HG03520 (cell line): Measurements from ENCODE around the gene LDLRAD3.

Source experiments
- ATAC-seq: cut with Tn5 transposase; IDR thresholded peaks from one replicate; pipeline ENCODE4 v1.9.1; 2021; ENCODE audit warnings: mild to moderate bottlenecking, moderate library complexity; ENCODE audit not compliant: unreplicated experiment

The LDLRAD3 gene

DNA sequence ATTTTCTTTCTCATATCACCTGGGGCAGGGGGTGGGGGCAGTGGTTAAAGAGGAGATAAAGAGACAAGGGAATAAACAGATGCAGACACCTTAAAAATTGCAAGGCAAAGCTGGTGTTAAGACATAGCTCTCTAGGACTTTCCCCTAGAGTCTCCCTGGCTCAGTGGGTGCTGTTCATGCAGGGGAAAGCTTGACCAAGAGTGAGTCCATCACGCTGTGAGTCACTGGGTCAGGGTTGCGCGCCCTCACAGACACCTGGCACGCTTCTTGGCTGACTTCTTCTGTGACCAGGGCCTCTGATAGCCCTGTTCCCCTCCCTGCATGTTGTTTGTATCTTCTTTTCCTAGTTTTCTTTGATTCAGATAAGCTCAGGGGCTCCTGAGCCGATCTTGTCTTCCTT is 313.5 kb downstream of the LDLRAD3 start:
- no peak for ATAC-seq

DNA sequence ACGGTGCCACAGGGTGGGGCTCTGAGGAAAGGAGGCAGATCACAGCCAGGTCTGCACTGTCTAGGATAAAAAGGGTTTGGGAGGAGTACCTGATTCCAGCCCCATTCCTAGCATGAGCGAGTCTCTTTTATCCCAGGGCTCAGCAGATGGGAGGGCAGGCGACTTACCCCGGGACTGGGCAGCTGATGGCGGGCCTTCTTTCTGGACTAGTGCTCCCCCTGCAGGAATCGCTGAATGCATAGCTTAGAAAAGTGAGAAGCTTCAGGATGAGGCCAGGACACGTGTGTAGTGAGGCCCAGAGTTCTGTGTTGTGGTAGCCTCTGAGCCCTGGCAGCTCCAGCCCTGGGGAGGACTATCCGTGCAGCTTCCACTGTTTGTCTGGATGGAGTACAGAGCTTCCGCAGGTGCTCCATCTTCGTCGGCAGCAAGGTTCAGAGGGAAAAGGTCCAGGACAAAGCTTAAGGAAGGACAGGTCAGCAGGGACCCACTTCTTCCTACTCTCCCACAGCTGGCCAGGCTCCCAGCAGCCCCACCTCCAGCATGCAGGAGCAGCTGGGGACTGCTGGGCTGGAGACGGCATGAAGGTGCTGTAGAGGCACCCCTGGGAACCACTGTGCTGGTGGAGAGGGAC is 315.0 kb downstream of the LDLRAD3 start:
- ATAC-seq = no peak

DNA sequence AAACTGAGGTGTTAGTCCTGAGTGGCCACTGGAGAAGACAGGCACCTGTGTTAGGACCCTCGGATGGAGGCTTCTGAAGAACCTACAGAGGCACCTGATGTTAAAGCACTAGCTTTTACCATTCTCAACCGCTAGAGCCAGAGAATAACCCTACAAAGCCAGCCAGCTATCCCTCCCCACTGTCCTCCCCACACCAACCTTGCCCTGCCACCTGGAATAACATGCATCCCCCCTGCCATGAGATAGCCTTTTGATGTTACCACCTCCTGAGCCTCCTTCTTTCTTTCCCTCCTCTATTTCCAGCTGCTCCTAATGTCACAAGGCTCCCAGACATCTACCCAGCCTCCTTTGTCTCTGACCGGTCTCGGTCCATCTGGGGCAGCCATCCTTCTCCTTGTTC is 317.2 kb downstream of the LDLRAD3 start:
- ATAC-seq = no peak

DNA sequence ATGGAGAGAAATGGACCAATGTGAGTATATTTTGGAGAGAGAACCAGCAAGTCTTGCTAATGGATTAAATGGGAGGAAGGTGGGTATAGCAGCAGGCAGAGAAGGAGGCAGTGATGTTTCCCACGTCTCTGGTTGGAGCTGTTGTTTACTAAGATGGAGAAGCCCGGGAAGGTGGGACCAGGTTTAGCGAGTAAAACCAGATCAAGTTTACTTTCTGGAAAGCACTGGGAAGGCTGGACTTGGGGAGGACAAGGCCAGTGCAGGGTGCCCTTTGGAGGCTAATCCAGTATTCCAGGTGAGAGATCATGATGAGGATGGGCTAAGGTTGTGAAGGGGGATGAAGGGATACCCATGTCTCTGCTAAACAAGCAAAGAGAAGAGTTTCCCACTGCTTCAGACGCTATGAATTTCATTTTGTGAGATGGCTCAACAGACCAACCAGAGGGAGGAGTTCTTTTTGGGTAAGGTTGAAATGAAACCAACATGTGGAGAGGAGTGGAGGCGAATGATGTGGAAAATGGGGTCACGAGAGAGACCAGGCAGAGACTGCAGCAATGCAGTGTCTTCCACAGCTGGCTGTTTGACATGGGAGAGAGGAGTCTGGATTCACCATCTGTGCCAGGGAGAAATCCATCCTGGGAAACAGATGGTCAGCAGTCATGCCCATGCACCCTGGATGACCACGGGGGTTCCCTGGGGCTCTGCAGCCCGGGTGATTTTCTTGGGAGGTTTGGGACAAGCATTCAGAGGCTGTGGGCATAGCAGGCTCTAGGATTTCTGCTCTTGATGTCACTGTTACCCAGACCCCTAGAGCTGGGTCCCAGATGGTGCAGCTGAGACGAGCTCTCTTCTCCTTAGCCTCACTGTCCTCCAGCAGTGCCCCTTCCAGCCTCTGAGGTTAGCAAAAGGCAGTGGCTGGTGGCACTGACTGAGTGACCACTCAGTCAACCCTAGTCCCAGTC is 320.4 kb downstream of the LDLRAD3 start:
- no peak for ATAC-seq

DNA sequence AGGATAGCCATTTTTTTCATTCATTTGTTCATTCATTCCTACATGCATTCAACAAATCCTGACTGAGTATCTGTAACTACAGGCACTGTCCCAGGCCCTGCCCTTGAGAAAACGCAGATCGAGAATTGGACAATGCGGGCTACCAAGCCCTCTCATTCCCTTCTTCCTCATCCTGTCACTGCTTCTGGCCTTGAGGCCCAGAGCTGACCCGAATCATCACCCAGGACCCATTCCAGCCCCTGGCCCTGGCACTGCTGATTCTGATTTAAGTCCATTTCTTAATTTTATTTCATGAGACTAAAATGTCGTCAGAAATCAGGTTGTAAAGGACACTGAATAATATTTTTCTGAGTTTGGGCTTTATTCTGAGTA is 321.1 kb downstream of the LDLRAD3 start:
- no peak for ATAC-seq

DNA sequence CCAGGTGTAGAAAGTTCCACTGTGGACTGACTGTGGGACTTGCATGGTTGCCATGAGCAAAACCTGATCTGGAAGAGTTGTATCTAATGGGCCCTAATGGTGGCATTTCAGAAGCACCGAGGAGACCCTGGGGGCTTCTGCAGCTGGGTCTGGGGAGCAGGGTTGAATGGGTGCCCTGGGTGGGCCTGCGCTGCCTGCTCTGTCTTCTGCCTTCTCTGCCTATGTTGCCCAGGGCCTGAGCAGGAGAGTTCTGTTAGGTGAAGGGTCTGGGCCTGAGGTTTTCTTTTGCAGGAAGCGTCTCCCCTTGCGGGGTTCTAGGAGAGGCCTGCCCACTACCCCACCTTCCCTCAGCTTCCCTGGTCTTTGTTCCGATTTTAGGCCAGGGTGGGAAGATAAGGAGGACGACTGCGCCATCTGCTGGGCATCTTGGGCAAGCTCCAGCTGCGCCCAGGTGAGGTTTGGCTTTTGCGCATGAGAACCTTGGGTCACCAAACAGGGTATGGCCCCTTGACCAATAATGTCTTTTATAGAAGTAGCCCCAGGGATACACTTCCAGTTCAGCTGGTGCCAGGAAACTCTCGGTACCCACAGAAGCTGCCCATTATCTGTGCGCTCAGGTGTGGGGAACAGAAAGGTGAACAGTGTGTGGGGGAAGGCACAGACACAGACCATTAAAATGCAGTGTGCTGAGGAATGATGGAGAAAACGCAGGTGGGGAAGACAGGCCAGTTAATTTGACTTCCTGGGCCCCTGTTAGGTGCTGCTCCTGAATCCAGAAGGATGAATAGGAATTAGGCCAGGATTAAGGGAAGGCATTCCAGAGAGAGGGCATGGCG is 322.1 kb downstream of the LDLRAD3 start:
- ATAC-seq = no peak

DNA sequence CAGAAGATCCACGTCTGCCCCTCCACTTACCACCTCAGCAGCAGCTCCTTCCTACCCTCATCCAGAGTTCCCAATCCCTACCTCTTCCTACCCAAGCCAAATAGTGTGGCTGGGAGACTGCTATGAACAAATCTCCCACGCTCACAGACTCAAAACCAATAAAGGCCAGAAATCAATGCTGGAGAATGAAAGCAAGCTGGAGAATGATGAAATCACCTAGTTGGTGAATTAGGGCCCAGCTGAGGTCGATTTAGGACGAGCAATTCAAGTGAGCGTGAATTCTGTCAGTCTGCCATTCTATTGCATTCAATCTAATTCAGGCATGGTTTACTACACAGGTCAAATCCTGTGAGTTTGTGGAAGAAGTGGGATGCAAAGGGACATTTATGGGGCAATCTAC is 322.9 kb downstream of the LDLRAD3 start:
- no peak for ATAC-seq

DNA sequence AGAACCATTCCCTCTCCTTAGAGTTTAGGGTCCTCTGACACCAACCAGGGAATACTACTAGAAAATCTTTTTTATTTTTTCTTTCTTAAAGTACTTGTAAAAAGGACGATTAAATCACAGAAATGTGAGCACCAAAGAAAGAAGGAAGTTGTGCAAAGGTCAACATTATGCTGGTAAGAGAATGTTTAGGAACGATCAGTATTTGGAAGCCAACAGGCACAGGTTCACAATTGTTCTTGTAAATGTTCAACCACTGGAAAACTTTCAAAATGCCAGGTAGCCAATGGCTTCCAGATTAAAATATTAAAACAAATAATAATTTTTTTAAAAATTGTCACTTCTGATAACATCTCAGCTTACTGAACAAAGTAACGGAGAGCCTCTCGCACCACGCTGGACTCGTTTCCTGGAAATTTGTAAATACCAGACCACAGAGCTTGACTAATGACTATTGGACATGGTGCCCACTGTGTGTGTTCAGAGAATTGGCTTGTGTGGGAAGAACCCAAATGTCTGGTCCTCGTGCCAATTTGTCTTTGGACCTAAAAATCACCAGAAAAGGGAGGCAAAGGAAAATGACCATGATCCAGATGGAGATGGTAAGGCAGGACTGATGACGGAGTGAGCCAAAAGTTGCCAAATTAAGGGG is 324.6 kb downstream of the LDLRAD3 start:
- no peak for ATAC-seq

DNA sequence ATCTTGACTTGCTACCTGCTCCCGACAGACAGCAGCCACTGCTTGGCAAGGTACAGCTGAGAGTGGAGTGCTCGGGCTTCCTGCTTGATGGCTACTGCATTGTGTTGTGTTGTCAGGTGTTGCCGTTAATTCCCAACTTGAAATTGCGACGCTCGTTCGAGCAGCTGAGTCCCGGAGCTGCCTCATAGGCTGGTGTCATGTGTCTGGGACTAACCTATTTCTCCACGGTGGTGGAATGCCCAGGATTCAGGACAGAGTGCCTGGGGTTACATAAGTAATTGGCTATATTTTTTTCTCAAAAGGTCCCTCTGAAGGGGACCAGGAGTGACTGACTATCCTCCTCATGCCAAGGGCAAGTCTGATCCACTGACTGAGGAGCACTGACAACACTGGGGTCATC is 326.8 kb downstream of the LDLRAD3 start:
- no peak for ATAC-seq

DNA sequence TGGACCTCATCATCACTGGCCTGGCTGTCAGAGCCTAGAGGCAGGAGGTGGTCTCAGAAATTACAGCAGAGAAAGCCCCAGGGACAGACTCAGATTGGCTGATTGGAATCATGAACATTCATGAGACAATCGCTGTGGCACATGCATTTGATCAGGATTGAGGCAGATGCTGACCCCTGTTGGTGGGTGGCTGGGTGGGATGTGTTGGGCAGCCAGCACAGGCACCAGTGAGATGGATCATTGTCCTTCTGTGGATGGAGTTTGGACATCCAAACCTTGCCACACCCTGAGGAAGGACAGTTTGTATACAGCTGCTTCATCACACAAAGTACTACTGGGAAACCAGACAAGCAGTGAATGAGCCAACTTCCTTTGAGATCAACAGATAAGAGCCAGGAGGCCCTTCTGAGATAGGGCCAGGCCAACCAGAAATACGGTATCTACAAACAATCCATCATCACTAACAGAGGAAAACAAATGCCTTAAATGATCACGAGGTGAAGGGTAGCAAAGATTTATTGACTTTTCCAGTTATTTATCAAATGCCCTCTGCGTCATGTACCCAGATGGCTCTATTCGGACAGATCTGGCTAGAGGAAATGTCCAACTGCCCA is 328.0 kb downstream of the LDLRAD3 start:
- ATAC-seq = no peak

DNA sequence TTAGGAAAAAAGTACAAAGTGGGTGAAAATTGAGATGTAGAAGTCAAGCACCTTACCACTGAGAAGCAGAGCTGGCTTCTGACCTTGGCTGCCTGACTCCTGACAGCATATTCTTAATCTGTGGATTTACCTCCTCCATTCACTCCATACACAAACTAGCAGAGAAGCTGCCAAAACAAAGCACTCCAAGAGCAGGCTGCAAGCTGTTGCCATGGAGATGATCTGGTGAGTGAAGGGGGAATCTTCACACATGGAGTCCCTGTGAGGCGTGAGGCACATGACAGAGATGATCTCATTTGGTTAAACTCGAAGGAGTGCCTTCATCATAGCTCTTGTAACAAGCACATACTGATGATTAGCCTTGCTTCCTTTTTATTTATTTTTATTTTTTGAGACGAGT is 329.2 kb downstream of the LDLRAD3 start:
- ATAC-seq = no peak

DNA sequence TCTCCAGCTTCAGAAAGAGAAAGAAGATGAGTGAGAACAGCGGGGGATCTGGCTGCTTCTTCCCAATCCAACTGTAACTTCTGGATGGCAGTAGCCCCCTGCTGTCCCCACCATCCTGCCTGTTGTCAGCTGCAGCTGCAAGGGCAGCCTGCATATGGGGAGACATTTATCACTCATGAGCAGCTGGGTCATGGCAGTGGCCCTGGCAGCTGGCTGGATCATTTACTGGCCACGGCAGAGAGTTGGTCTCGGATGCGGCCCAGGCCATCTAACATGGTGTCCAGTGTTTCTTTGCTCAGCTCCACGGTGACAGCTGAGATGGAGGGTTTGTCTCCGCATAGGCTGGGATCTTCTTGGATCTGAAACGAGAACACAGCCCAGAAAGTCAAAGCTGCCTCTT is 330.6 kb downstream of the LDLRAD3 start:
- no peak for ATAC-seq

DNA sequence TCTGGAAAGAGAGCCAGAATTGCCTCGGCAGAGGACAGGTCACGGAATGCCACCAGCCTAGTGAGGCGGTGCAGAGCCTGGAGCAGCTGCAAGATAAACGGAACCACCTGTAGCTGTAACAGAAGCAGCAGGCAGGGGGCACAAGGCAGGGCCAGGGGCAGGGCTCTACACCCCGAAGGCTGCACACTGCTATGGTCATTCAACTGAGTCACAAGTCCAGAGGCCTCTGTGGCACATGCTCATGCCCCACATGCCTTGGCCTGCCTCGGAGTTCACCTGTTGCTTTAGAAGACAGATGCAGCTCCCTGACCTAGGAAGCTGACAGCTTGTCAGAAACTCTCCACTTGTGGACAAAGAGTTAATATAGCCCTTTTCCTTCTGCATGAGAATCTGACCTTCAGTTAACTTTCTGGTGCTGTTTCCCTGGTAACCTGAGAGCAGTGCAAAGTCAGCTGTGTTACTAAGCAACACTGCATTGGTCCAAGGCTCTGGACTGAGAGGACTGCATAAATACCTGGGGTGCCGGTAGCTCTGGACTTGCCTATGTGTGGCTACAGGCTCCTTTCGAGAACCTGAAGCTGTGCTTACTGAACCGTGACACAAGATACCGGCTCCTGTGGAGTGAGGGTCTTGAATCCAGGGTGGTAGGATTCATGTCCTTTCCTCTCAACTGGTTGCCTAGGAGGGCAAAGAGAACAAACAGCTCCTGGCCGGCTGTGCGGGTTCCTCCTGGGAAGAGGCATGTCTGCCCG is 334.8 kb downstream of the LDLRAD3 start:
- ATAC-seq = no peak

DNA sequence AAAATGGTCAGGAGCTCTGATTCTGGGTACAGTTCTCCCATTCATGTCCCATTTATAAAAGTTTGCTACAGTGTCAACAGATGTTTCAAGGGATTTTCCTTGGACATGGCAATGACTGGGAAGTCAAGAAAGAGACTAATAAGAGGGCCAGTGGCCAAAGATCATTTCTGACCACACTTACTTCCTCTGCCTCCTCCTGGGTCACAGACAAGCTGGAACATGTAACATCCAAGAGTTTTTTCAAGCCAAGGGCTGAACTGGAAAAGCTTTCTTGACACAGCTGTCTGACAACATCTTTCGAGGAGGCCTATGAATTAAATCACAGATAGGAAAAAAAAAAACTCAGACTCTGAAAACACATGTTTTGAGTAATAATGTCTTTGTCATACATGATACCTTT is 336.7 kb downstream of the LDLRAD3 start:
- ATAC-seq = no peak
